Activated T-cell treated with anti-CD3 and anti-CD28 coated beads for 48 hours (primary cell): ENCODE results near the gene PRCP.

ENCODE experiments used
- DNase-seq: peaks from one replicate; pipeline ENCODE4 v3.0.0-alpha.2; 2020; ENCODE audit warnings: low read depth

The PRCP gene

GRCh38 chr11:82828472-82828871 lies 71.8 kb downstream of the PRCP start:
- no peak for DNase-seq

GRCh38 chr11:82826526-82826925 lies 73.7 kb downstream of the PRCP start:
- DNase-seq: no peak

- no peak for DNase-seq
These were observed 76.3 kb downstream of the PRCP start for GRCh38 chr11:82823647-82824619.

GRCh38 chr11:82818409-82819043 lies 81.7 kb downstream of the PRCP start:
- DNase-seq: no peak

- no peak for DNase-seq
These were observed 84.8 kb downstream of the PRCP start for GRCh38 chr11:82815406-82815805.

- no peak for DNase-seq
These were observed 85.9 kb downstream of the PRCP start for GRCh38 chr11:82814379-82814778.

- no peak for DNase-seq
These were observed 88.9 kb downstream of the PRCP start for GRCh38 chr11:82811369-82811768.

GRCh38 chr11:82810738-82811137 lies 89.5 kb downstream of the PRCP start:
- DNase-seq: no peak

- DNase-seq: no peak
These were observed 89.9 kb downstream of the PRCP start for GRCh38 chr11:82810326-82810725.

- DNase-seq: no peak
These were observed 92.6 kb downstream of the PRCP start for GRCh38 chr11:82807646-82808045.

GRCh38 chr11:82802710-82803109 lies 97.5 kb downstream of the PRCP start:
- no peak for DNase-seq

- DNase-seq: no peak
These were observed 103.0 kb downstream of the PRCP start for GRCh38 chr11:82796998-82797961.

- DNase-seq: no peak
These were observed 105.7 kb downstream of the PRCP start for GRCh38 chr11:82794490-82794889.

- no peak for DNase-seq
These were observed 107.2 kb downstream of the PRCP start for GRCh38 chr11:82792822-82793569.

- no peak for DNase-seq
These were observed 107.9 kb downstream of the PRCP start for GRCh38 chr11:82792319-82792718.

- no peak for DNase-seq
These were observed 108.5 kb downstream of the PRCP start for GRCh38 chr11:82791779-82792178.

- DNase-seq: no peak
These were observed 109.3 kb downstream of the PRCP start for GRCh38 chr11:82790723-82791484.

- DNase-seq: no peak
These were observed 112.2 kb downstream of the PRCP start for GRCh38 chr11:82787981-82788380.

GRCh38 chr11:82786836-82787235 lies 113.4 kb downstream of the PRCP start:
- no peak for DNase-seq

- DNase-seq: no peak
These were observed 114.2 kb downstream of the PRCP start for GRCh38 chr11:82786001-82786400.
